ENCODE data around the gene MEGF6. TPM values are rescaled to one million over a fixed set of nuclear protein-coding genes. Genes with fewer than 3 reads are reported as not detected.
A peak's percentile ranks its signal among the peaks of the same experiment; 100 is the strongest.

Gene MEGF6
- total RNA-seq, 1 experiment from 2014 or later = 21.3 TPM

DNA sequence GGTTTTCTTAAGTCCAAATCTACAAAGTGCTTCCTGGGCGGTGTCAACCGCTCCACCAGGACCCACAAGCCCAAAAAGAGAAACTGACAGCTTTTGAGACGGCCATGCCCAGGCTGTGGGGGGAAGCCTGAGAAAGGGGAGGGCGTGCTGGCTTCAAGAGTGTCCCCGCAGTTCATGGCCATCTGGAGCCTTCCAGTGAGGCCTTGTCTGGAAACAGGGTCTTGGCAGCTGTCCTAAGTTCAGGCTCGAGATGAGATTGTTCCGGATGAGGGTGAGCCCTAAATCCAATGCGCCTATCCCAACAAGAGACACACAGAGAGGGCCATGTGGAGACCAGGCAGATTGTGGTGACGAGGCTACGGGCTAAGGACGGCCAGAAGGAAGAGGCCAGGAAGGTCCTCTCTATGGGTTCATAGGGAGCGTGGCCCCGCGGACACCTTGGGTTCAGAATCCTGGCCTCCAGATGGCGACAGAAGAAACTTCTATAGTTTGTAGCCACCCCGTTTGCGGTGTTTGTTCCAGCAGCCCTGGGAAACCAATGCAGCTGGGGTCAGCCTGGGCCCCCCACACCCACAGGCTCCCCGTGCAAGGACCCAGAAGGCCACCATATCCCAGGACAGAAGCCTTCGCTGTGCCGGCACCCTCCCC, 86.6 kb downstream of the MEGF6 start:
- no peak overlapping the region for H2BK15ac ChIP-seq (ENCODE audit: low read depth, low read length)

More for the DNA sequence above, 86.6 kb downstream of the MEGF6 start:
- Histone ChIP-seq H4K8ac (replicated peaks; ENCODE audit: insufficient read length, low read depth, low read length) (no peak overlapping the region), H3K23me2 (ENCODE audit: insufficient read length, low read depth, low read length, poor library complexity, severe bottlenecking) (no peaks in the 10 kb centered on the region), H3K79me1 (ENCODE audit: insufficient read depth, low read depth, low read length, poor library complexity, severe bottlenecking) (no peaks in the 10 kb centered on the region), H3K27me3 (ENCODE audit: insufficient read depth, low read length) (no peaks in the 10 kb centered on the region), H3K4me2 (ENCODE audit: insufficient read depth, insufficient read length, low read length) (no peak overlapping the region), H3T11ph (ENCODE audit: low read length) (no peak overlapping the region), H2BK5ac (ENCODE audit: insufficient read length, low read length) (no peak overlapping the region), H4K91ac (ENCODE audit: insufficient read length, low read depth, low read length) (no peak overlapping the region), H3K4ac (ENCODE audit: low read depth, low read length) (no peak overlapping the region), H4K20me1 (ENCODE audit: control insufficient read depth, insufficient read depth, insufficient read length) (peaks cover 3% of the 10 kb centered on the region), H3K18ac (ENCODE audit: insufficient read length, low read depth, low read length) (no peak overlapping the region), H3K23ac (ENCODE audit: insufficient read length, low read depth, low read length) (no peak overlapping the region), H3K4me1 (ENCODE audit: insufficient read depth, low read length) (no peaks in the 10 kb centered on the region), H4K5ac (ENCODE audit: insufficient read length, low read depth, low read length) (no peak overlapping the region), H2AFZ (ENCODE audit: low read length) (no peak overlapping the region), H3K14ac (ENCODE audit: insufficient read depth, low read length) (peak overlapping the region; percentile 52; the same call in 1 of the 2 replicates), H2BK20ac (ENCODE audit: low read depth, low read length, poor library complexity, severe bottlenecking) (no peak overlapping the region), H3K56ac (ENCODE audit: insufficient read length, low read depth, low read length) (no peak overlapping the region), H3K79me2 (ENCODE audit: insufficient read depth, low read length) (no peaks in the 10 kb centered on the region), H3K9ac (ENCODE audit: extremely low read depth, insufficient read length, low read length) (no peak overlapping the region), H2BK120ac (ENCODE audit: low read depth, low read length, poor library complexity, severe bottlenecking) (no peak overlapping the region), H2BK12ac (ENCODE audit: insufficient read length, low read depth, low read length) (no peak overlapping the region), H3K9me3 (ENCODE audit: control insufficient read depth, low read depth, low read length) (no peaks in the 10 kb centered on the region), H2AK5ac (ENCODE audit: insufficient read length, low read length) (no peak overlapping the region), H3K27ac (ENCODE audit: insufficient read length, low read depth, low read length) (no peak overlapping the region)
- DNase-seq = no peak
- WGBS (ENCODE audit: extremely low coverage, insufficient read length, low lambda C conversion rate) = no CpG with 5 or more reads among the region's 20 CpGs
- H3K27ac Mint-ChIP-seq = no peak overlapping the region; a peak in 1 of 7 replicates
- TF ChIP-seq, protein P1, sequence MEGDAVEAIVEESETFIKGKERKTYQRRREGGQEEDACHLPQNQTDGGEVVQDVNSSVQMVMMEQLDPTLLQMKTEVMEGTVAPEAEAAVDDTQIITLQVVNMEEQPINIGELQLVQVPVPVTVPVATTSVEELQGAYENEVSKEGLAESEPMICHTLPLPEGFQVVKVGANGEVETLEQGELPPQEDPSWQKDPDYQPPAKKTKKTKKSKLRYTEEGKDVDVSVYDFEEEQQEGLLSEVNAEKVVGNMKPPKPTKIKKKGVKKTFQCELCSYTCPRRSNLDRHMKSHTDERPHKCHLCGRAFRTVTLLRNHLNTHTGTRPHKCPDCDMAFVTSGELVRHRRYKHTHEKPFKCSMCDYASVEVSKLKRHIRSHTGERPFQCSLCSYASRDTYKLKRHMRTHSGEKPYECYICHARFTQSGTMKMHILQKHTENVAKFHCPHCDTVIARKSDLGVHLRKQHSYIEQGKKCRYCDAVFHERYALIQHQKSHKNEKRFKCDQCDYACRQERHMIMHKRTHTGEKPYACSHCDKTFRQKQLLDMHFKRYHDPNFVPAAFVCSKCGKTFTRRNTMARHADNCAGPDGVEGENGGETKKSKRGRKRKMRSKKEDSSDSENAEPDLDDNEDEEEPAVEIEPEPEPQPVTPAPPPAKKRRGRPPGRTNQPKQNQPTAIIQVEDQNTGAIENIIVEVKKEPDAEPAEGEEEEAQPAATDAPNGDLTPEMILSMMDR (conservative IDR thresholded peaks at IDR 0.05) = peak; percentile 27; the same call in 2 of the 3 replicates
- no peaks in the 10 kb centered on the region; a peak in 1 of 5 replicates for H3K9me3 Mint-ChIP-seq
- peaks cover 18% of the 10 kb centered on the region for H3K27me3 Mint-ChIP-seq (ENCODE audit: low read depth)
- no peaks in the 10 kb centered on the region; a peak in 2 of 7 replicates for H3K36me3 Mint-ChIP-seq (ENCODE audit: insufficient read depth in 1 of 3, low read depth in 3 of 3)
- no peaks in the 10 kb centered on the region for H3K4me1 Mint-ChIP-seq
- no peak overlapping the region for H3K4me3 Mint-ChIP-seq
